Erythroblast (primary cell): ENCODE results near the gene ZXDC.

Experiments
- GATA1 ChIP-seq: IDR thresholded peaks from 2 replicates; pipeline ENCODE4 v1.6.1; 2011; ENCODE audit warnings: low read depth, mild to moderate bottlenecking, control low read depth, low read length, moderate library complexity
- POLR2A ChIP-seq: IDR thresholded peaks from 2 replicates; pipeline ENCODE4 v1.6.1; 2011; ENCODE audit warnings: mild to moderate bottlenecking, low read length

DNA sequence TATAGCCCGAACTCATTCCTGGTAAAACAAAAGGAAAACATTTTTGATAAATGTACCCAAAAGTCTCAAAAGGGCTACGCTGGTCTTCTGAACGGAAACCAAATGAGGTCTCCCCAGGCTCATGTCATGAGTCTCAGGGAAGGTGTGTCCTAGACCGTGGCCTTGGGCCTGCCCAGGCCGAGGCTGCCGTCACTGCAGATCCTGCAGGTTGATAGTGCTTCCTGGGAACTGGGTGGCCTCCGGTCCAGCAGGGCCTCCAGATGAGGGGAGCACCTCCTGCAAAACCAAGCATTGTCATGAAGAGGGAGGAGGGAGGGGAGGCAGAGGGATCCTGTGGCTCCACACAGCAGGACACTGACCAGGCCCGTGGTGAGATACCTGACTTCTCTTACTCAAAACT lies 37.5 kb downstream of the ZXDC start:
- no peak for TF ChIP-seq POLR2A
- no peak for TF ChIP-seq GATA1
